Neural progenitor cell (in vitro differentiated cells): ENCODE data around the gene PPP1R37.

Experiments used
- EZH2 ChIP-seq: fragments of 200-600 bp; sonication (generic); IDR thresholded peaks from 2 replicates; pipeline ENCODE4 v1.6.1; 2017; ENCODE audit warnings: antibody characterized with exemption, mild to moderate bottlenecking, moderate library complexity
- TF ChIP-seq, protein P1 (sequence below): fragments of 200-600 bp; sonication (generic); IDR thresholded peaks from 2 replicates; pipeline ENCODE4 v1.5.1; 2017; ENCODE audit warnings: antibody characterized with exemption, mild to moderate bottlenecking

DNA sequence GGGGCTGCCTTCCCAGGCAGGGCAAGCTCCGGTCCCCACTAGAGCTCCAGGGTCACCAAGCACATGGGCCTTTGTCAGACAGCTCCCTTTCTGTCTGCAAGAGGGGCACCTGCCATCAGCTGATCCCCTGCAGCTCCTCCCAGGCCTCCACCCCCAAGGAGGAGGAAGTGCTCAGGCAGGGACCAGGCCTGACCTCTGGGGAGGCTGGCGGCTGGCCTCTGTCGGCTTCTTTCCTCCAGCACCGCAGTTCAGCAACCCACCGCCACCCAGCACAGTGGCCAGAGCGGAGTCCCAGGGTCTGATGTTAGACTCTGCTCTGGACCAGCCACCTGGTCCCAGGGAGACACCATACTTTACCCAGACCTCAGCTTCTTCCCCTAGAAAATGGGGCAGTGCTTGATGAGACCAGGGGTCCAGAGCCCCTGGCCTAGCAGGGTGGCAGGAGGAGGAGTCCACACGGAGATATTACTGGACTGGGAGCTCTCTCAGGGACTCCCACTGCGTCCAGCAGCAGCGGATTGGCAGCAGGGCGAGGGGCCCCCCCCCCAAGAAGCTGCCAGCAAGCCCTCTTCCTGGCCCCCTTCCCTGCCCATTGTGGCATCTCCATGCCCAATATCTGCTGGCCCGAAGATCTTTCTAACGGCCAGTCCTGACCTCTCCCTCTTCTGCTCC, 43.7 kb downstream of the PPP1R37 start:
- no peak for TF ChIP-seq EZH2
- TF ChIP-seq, protein P1, sequence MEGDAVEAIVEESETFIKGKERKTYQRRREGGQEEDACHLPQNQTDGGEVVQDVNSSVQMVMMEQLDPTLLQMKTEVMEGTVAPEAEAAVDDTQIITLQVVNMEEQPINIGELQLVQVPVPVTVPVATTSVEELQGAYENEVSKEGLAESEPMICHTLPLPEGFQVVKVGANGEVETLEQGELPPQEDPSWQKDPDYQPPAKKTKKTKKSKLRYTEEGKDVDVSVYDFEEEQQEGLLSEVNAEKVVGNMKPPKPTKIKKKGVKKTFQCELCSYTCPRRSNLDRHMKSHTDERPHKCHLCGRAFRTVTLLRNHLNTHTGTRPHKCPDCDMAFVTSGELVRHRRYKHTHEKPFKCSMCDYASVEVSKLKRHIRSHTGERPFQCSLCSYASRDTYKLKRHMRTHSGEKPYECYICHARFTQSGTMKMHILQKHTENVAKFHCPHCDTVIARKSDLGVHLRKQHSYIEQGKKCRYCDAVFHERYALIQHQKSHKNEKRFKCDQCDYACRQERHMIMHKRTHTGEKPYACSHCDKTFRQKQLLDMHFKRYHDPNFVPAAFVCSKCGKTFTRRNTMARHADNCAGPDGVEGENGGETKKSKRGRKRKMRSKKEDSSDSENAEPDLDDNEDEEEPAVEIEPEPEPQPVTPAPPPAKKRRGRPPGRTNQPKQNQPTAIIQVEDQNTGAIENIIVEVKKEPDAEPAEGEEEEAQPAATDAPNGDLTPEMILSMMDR: no peak
